ENCODE data around the gene DRP2. TPM values are rescaled to one million over a fixed set of nuclear protein-coding genes. Genes with fewer than 3 reads are reported as not detected.

DRP2 gene
- total RNA-seq, 1 donor from 2014 or later = not detected

DNA sequence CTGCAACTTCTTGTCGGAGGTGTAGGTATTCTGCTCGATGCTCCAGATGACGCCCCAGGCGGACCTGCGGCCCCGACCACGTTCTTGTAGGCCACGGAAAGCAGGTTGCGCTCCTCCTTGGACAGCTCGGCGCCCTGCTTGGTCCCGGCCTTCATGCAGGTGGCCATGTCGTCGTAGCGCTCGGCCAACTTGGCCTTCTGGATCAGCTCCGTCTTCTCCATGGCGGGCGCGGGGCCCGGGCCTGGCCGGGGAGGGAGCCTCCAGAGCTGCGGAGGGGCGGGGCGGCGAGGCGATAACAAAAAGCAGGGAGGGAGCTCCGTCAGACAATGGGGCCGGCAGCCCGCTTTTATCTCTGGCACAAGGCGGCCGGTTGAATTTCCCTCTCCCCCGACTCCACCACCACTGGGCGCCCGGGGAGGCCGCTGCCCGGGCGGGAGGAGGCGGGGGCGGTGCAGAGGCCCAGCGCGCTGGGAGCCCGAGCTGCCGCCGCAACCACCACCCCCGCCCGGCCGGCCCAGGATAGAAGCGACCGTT is 28.3 kb upstream of the DRP2 start:
- no peak for TF ChIP-seq CTCF (IDR thresholded peaks at IDR 0.05)
- peak overlapping the region; percentile 29 for H3K4me3 ChIP-seq
- H3K36me3 ChIP-seq = no peaks in the 10 kb centered on the region
- peak; percentile 52 to 55 for ATAC-seq
- H3K9me3 ChIP-seq = no peaks in the 10 kb centered on the region
- no peaks in the 10 kb centered on the region for H3K27me3 ChIP-seq (ENCODE audit: low read depth)
- no peaks in the 10 kb centered on the region for H3K4me1 ChIP-seq
- no peak overlapping the region for H3K27ac ChIP-seq
- intact Hi-C loops (cut with DNase I) = no loop called here
- DNase-seq = peak; percentile 41

DNA sequence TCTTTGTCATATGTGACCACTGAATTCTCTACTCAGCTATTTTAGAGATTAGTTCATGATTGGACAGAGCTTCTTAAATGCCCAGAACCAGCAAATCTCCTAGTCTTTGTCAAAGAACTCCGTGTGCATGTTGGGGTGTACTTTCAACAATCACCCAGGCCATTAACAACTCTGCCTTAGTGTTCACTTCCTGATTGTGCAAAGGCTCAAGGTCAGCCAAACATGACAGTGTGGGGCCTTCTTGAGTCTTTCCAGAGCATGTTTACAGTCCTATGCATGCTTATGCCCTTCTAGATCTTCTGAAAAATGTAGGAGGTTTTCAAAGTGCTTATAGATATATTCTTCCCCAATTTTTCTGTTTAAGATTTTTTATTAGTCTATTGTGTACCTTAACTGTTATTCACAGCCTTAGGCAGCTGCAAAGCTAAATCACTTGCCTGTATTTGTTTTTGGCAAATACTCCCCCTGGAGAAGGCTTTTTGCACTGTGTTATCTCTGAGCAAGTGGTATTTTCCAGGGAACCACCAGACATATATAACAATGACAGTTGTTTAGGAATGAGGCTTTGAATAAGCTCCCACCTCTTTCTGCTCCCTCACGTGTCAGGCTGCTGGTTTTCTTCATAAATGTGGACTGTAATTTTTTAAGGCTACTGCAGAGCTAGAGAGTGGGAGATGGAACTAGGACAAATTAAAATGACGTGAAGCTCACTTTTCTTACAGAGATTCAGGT is 24.0 kb upstream of the DRP2 start:
- no peak for DNase-seq
- TF ChIP-seq CTCF (IDR thresholded peaks at IDR 0.05) = no peak
- intact Hi-C loops (cut with DNase I) = no loop called here

DNA sequence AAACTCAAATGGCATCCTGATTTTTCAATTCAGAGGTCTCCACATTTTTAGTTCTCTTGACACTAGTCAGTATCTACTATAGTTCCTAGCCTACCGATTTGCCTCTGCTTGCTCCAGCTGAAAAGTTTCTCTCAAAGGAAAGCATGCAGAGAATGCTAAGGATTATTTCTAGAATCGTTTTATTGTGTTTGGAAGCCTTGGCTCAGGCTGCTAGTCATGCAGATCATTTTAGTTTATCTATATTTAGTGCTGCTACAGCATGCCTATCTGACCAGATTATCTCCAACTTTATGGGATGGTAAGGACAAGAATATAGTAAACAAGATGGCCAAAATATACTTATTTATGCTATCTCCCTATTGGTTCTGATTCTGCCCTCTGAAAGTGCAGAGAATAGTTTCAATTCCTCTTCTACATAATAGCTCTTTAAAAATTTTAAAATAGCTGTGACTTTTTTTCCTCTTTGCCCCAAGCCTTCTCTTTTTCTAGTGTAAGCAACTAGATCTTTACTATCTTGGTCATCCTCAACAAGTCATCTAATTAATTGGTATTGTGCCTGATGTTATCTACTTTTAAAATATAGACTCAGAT is 15.7 kb upstream of the DRP2 start:
- H3K36me3 ChIP-seq = no peaks in the 10 kb centered on the region
- H3K27ac ChIP-seq = no peak overlapping the region
- no peaks in the 10 kb centered on the region for H3K9me3 ChIP-seq
- ATAC-seq (no peak), DNase-seq (no peak)
- no peaks in the 10 kb centered on the region for H3K27me3 ChIP-seq (ENCODE audit: low read depth)
- intact Hi-C loops (cut with DNase I) = no loop called here
- no peak overlapping the region for H3K4me3 ChIP-seq
- no peaks in the 10 kb centered on the region for H3K4me1 ChIP-seq
- no peak for TF ChIP-seq CTCF (IDR thresholded peaks at IDR 0.05)

More for the DNA sequence above, 24.0 kb upstream of the DRP2 start:
- ATAC-seq = no peak
- Histone ChIP-seq H3K4me3 (no peak overlapping the region), H3K27ac (no peak overlapping the region), H3K36me3 (no peaks in the 10 kb centered on the region), H3K4me1 (no peaks in the 10 kb centered on the region), H3K27me3 (ENCODE audit: low read depth) (no peaks in the 10 kb centered on the region), H3K9me3 (no peaks in the 10 kb centered on the region)

DNA sequence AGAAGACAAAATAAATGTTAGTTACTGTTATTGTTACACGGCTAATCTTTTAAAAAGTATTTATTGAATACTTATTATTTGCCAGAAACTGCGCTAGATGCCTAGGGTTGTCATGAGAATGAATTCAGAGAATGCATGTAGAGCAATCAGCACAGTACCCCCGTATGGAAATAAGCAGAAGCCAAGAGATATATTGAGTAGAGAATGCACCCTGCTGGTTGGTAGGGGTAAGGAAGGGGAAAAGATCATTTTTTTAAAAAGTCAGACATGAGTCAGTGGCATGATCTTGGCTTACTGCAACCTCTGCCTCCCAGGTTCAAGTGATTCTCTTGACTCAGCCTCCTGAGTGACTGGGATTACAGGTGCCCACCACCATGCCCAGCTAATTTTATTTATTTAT is 13.1 kb upstream of the DRP2 start:
- peak in 1 of 2 donors; percentile 56 for ATAC-seq
- H3K4me1 ChIP-seq = no peaks in the 10 kb centered on the region
- DNase-seq = no peak
- H3K9me3 ChIP-seq = no peaks in the 10 kb centered on the region
- no peak overlapping the region for H3K4me3 ChIP-seq
- intact Hi-C loops (cut with DNase I) = no loop called here
- H3K27ac ChIP-seq = no peak overlapping the region
- TF ChIP-seq CTCF (IDR thresholded peaks at IDR 0.05) = peak; percentile 30
- H3K36me3 ChIP-seq = no peaks in the 10 kb centered on the region
- no peaks in the 10 kb centered on the region for H3K27me3 ChIP-seq (ENCODE audit: low read depth)

GRCh38 chrX:101208152-101208905 is 11.3 kb upstream of the DRP2 start:
- TF ChIP-seq CTCF (IDR thresholded peaks at IDR 0.05) = no peak
- no peak for DNase-seq
- ATAC-seq = peak; percentile 82 to 91
- H3K36me3 ChIP-seq = no peaks in the 10 kb centered on the region
- no peak overlapping the region for H3K27ac ChIP-seq
- intact Hi-C loops (cut with DNase I) = no loop called here
- H3K27me3 ChIP-seq (ENCODE audit: low read depth) = no peaks in the 10 kb centered on the region
- H3K4me3 ChIP-seq = no peak overlapping the region
- H3K9me3 ChIP-seq = no peaks in the 10 kb centered on the region
- H3K4me1 ChIP-seq = no peaks in the 10 kb centered on the region

All from lower lobe of right lung (tissue), 2 donors.